HG03139 (cell line): ENCODE data around the gene PMS2.
"Not testable (repeated sequence)": the region's sequence is repeated elsewhere in the genome, so short reads cannot be mapped to it uniquely, and the experiment has no call there.

Source experiments
- ATAC-seq: cut with Tn5 transposase; IDR thresholded peaks from one replicate; pipeline ENCODE4 v1.9.1; 2021; ENCODE audit not compliant: unreplicated experiment

PMS2 gene

GRCh38 chr7:6015917-6016652 is 7.2 kb upstream of the PMS2 start:
- ATAC-seq, result no peak

GRCh38 chr7:6012355-6013104 is 3.7 kb upstream of the PMS2 start:
- no peak for ATAC-seq

GRCh38 chr7:6011541-6011940 is 2.7 kb upstream of the PMS2 start:
- ATAC-seq, result no peak

DNA sequence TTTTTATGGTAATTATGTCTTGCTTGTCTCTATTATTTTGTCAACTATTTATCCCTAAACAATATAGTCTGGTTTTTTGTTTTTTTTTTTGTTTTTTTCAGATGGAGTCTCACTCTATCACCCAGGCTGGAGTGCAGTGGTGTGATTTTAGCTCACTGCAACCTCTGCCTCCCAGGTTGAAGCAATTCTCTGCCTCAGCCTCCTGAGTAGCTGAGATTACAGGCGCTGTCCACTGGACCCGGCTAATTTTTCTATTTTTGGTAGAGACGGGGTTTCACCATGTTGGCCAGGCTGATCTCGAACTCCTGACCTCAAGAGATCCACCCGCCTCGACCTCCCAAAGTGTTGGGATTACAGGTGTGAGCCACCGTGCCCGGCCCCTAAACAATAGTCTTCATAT is 1.5 kb upstream of the PMS2 start:
- ATAC-seq, result not testable (repeated sequence)

- not testable (repeated sequence) for ATAC-seq
Observed at GRCh38 chr7:6007835-6008590, 836 bp downstream of the PMS2 start.

DNA sequence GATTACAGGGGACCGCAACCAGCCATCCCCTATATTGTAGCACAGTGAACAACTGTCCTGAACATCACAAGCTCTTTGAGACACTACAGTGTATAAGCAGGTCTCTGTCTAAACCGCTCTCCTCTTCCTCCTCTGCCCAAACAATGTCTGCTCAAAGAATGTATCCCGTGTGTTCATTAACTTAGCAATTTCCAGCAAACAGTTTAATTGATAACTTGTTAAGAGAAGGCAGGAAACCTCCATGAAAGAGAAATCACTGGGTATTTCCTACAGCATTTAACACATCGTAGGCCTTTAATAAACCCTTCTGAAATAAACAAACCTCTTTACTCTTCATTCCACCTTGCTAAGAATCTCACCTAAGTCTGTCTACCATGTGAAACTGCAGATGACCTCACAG is 1.5 kb downstream of the PMS2 start:
- ATAC-seq, result no peak

- no peak for ATAC-seq
Observed at GRCh38 chr7:5997210-5997808, 11.5 kb downstream of the PMS2 start.

- not testable (repeated sequence) for ATAC-seq
Observed at GRCh38 chr7:5987061-5987460, 21.8 kb downstream of the PMS2 start.

- ATAC-seq, result not testable (repeated sequence)
Observed at GRCh38 chr7:5979680-5980314, 29.1 kb downstream of the PMS2 start.

- not testable (repeated sequence) for ATAC-seq
Observed at GRCh38 chr7:5973580-5973979, 35.3 kb downstream of the PMS2 start.

- not testable (repeated sequence) for ATAC-seq
Observed at GRCh38 chr7:5970347-5970911, 38.4 kb downstream of the PMS2 start, which contains the start of gene RSPH10B. Gene RSPH10B (minus strand): TSS chr7:5970689. CDS start chr7:5967116, 3,573 bp downstream.

DNA sequence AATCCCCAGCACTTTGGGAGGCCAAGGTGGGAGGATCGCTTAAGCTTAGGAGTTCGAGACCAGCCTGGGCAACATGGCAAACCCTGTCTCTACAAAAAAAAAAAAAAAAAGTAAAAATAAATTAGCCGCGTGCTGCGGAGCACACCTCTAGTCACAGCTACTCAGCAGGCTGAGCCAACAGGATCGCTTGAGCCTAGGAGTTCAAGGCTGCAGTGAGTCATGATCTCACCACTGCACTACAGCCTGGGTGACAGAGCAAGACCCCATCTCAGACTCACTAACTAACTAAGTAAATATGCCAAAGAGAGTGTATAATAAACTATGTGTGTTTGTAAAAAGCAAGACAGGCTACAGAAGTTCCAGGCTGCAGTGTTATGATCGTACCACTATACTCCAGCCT is 45.0 kb downstream of the PMS2 start:
- ATAC-seq, result not testable (repeated sequence)

- ATAC-seq, result not testable (repeated sequence)
Observed at GRCh38 chr7:5963205-5963604, 45.6 kb downstream of the PMS2 start.

GRCh38 chr7:5934945-5935450 is 73.9 kb downstream of the PMS2 start:
- ATAC-seq, result not testable (repeated sequence)

DNA sequence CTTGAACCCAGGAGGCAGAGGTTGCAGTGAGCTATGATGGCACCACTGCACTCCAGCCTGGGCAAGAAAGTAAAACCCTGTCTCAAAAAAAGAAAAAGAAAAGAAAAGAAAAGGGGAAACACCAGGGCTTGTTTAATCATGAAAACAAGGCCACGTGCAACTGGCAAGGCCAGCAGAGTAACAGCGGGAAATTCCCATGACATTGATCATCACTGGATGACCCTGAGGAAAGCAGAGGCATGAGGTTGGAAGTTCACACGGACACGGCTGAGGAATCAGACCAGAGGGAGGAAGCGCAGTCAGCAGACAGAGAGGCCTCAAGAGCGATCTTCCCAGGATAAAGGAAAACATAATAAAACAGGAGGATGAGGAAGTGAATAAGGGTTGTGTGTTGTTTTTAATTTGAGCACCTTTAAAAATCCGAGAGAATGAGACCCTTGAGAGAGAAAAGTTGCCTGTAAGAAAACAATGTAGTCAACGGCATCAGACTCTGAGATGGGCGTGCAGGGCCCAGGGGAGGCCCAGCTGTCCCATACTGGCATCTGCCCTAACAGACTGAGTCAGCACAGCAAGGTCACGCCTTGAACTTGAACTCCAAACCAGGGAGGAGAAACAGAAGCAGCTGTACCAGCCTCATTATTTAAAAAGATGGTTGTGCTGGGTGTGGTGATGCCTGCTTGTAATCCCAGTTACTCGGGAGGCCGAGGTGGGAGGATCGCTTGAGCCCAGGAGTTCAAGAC is 76.8 kb downstream of the PMS2 start:
- not testable (repeated sequence) for ATAC-seq

- not testable (repeated sequence) for ATAC-seq
Observed at GRCh38 chr7:5931250-5931649, 77.6 kb downstream of the PMS2 start.

DNA sequence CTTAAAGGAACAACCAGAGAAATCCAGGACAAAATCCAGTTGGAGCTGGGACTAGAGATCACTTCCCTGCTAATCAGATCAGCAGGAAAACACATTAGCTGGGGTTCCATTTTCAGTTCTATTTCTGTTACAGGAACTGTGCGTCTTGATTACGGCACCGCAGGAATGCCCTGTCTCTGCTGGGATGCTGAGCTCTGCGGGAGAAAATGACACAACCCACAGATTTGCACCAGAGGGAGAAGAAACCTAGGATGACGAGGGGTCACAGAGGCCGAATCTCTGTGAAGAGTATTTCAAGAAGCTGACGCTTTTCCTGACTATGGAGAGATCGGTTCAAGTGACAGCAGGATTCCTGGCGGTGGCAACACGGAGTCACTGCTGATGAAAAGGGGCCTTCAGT is 78.6 kb downstream of the PMS2 start:
- not testable (repeated sequence) for ATAC-seq

- not testable (repeated sequence) for ATAC-seq
Observed at GRCh38 chr7:5926263-5926870, 82.5 kb downstream of the PMS2 start.

- ATAC-seq, result not testable (repeated sequence)
Observed at GRCh38 chr7:5924630-5925029, 84.2 kb downstream of the PMS2 start.
